Measurements from ENCODE around the gene PAQR9.

DNA sequence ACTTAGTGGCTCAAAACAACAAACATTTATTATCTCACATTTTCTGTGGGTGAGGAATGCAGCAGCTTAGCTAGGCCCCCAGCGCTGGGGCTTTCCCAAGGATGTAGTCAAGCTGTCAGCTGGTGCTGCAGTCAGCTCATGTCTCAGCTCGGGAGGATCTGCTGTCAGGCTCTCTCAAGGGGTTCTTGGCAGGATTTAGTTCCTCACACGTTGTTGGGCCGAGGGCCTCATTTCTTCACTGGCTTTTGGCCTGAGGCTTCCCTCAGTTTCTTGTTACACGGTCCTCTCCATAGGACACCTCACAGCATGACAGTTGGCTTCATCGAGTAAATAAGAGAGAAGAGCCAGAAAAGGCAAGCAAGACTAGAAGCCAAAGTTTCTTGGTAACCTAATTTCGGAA is 24.2 kb upstream of the PAQR9 start:
- TF ChIP-seq ZNF660 (CRISPR knock-in tag; IDR thresholded peaks at IDR 0.05; ENCODE audit: borderline replicate concordance, low read depth) (no peak), ZNF230 (CRISPR knock-in tag; IDR thresholded peaks at IDR 0.05) (no peak), NFIC (IDR thresholded peaks at IDR 0.05; ENCODE audit: low read length) (no peak), POLR2AphosphoS5 (IDR thresholded peaks at IDR 0.05; ENCODE audit: low read depth, low read length) (no peak), SP2 (CRISPR knock-in tag; IDR thresholded peaks at IDR 0.05) (no peak), POLR2A (IDR thresholded peaks at IDR 0.05; ENCODE audit: insufficient read depth in 1 of 2, low read depth in 2 of 2, low read length in 2 of 2) (no peak), NR2C2 (CRISPR knock-in tag; IDR thresholded peaks at IDR 0.05; ENCODE audit: borderline replicate concordance) (no peak), SIN3A (IDR thresholded peaks at IDR 0.05; ENCODE audit: borderline replicate concordance, low read depth, low read length) (no peak), NFRKB (IDR thresholded peaks at IDR 0.05) (no peak), KDM1A (CRISPR knock-in tag; IDR thresholded peaks at IDR 0.05) (no peak)
- TF ChIP-seq, protein P1, sequence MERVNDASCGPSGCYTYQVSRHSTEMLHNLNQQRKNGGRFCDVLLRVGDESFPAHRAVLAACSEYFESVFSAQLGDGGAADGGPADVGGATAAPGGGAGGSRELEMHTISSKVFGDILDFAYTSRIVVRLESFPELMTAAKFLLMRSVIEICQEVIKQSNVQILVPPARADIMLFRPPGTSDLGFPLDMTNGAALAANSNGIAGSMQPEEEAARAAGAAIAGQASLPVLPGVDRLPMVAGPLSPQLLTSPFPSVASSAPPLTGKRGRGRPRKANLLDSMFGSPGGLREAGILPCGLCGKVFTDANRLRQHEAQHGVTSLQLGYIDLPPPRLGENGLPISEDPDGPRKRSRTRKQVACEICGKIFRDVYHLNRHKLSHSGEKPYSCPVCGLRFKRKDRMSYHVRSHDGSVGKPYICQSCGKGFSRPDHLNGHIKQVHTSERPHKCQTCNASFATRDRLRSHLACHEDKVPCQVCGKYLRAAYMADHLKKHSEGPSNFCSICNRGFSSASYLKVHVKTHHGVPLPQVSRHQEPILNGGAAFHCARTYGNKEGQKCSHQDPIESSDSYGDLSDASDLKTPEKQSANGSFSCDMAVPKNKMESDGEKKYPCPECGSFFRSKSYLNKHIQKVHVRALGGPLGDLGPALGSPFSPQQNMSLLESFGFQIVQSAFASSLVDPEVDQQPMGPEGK (CRISPR knock-in tag; IDR thresholded peaks at IDR 0.05): no peak
- TF ChIP-seq, protein P2, sequence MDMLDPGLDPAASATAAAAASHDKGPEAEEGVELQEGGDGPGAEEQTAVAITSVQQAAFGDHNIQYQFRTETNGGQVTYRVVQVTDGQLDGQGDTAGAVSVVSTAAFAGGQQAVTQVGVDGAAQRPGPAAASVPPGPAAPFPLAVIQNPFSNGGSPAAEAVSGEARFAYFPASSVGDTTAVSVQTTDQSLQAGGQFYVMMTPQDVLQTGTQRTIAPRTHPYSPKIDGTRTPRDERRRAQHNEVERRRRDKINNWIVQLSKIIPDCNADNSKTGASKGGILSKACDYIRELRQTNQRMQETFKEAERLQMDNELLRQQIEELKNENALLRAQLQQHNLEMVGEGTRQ (IDR thresholded peaks at IDR 0.05; ENCODE audit: low read depth, low read length): no peak
- TF ChIP-seq, protein P2 (CRISPR knock-in tag; IDR thresholded peaks at IDR 0.05; ENCODE audit: borderline replicate concordance): no peak
- TF ChIP-seq, protein P3, sequence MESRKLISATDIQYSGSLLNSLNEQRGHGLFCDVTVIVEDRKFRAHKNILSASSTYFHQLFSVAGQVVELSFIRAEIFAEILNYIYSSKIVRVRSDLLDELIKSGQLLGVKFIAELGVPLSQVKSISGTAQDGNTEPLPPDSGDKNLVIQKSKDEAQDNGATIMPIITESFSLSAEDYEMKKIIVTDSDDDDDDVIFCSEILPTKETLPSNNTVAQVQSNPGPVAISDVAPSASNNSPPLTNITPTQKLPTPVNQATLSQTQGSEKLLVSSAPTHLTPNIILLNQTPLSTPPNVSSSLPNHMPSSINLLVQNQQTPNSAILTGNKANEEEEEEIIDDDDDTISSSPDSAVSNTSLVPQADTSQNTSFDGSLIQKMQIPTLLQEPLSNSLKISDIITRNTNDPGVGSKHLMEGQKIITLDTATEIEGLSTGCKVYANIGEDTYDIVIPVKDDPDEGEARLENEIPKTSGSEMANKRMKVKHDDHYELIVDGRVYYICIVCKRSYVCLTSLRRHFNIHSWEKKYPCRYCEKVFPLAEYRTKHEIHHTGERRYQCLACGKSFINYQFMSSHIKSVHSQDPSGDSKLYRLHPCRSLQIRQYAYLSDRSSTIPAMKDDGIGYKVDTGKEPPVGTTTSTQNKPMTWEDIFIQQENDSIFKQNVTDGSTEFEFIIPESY (CRISPR knock-in tag; IDR thresholded peaks at IDR 0.05): no peak
- TF ChIP-seq, protein P4, sequence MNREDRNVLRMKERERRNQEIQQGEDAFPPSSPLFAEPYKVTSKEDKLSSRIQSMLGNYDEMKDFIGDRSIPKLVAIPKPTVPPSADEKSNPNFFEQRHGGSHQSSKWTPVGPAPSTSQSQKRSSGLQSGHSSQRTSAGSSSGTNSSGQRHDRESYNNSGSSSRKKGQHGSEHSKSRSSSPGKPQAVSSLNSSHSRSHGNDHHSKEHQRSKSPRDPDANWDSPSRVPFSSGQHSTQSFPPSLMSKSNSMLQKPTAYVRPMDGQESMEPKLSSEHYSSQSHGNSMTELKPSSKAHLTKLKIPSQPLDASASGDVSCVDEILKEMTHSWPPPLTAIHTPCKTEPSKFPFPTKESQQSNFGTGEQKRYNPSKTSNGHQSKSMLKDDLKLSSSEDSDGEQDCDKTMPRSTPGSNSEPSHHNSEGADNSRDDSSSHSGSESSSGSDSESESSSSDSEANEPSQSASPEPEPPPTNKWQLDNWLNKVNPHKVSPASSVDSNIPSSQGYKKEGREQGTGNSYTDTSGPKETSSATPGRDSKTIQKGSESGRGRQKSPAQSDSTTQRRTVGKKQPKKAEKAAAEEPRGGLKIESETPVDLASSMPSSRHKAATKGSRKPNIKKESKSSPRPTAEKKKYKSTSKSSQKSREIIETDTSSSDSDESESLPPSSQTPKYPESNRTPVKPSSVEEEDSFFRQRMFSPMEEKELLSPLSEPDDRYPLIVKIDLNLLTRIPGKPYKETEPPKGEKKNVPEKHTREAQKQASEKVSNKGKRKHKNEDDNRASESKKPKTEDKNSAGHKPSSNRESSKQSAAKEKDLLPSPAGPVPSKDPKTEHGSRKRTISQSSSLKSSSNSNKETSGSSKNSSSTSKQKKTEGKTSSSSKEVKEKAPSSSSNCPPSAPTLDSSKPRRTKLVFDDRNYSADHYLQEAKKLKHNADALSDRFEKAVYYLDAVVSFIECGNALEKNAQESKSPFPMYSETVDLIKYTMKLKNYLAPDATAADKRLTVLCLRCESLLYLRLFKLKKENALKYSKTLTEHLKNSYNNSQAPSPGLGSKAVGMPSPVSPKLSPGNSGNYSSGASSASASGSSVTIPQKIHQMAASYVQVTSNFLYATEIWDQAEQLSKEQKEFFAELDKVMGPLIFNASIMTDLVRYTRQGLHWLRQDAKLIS (CRISPR knock-in tag; IDR thresholded peaks at IDR 0.05): no peak
